GM19238 (cell line): ENCODE results near the gene RHBDF2.
"Not testable (repeated sequence)": the region's sequence is repeated elsewhere in the genome, so short reads cannot be mapped to it uniquely, and the experiment has no call there.

Experiments
- DNase-seq: peaks from one replicate; pipeline ENCODE4 v3.0.0; 2011; ENCODE audit warnings: low spot score; ENCODE audit not compliant: insufficient read length

The RHBDF2 gene

DNA sequence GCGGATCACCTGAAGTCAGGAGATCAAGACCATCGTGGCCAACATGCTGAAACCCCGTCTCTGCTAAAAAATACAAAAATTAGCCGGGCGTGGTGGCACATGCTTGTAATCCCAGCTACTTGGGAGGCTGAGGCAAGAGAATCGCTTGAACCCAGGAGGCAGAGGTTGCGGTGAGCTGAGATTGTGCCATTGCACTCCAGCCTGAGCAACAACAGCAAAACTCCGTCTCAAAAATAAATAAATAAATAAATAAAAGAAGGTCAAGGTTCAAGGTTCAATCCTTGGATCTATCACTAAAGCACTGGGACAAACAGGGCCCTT, 24.2 kb upstream of the RHBDF2 start:
- not testable (repeated sequence) for DNase-seq

DNA sequence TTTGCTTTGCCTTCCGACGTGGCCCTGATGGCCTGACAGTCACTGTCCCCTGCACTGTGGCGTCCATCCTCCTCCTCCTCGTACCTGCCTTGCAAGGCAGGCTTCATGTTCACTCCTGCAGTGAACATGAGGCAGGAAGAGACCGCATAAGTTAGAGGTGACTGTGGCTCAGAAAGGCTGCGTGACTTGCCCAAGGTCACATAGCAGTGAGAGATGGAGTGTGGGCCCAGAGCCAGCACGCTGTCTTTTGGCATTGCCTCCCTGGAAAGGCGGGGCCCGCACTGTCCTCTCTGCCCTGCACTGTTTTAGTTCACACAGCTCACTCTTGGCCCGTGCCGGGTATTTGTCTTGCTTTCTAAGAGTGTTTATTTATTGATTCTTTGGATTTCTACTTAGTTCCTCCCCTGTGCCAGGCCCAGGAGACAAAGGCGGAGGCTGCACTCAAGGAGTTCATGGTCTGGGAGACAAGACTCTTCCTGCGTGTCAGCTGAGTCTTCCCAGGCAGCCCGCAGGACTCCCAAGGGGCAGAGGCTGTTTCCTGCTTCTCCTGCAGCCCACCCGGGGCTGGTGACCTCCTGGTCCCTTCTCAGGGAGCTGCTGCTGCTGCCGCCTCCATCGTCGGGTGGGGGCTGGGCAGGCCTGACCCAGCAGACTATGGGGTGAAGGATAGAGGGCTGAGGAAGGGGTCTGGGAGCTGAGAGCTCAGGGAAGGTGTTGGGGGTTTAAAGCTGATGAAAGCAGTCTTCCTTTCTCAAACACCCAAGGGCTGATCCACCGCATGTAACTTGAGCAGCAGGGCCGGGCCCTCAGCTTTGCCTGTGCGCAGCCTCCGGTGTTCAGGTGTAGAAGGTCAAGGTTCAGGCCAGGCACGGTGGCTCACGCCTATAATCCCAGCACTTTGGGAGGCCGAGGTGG, 23.6 kb upstream of the RHBDF2 start:
- DNase-seq: no peak

DNA sequence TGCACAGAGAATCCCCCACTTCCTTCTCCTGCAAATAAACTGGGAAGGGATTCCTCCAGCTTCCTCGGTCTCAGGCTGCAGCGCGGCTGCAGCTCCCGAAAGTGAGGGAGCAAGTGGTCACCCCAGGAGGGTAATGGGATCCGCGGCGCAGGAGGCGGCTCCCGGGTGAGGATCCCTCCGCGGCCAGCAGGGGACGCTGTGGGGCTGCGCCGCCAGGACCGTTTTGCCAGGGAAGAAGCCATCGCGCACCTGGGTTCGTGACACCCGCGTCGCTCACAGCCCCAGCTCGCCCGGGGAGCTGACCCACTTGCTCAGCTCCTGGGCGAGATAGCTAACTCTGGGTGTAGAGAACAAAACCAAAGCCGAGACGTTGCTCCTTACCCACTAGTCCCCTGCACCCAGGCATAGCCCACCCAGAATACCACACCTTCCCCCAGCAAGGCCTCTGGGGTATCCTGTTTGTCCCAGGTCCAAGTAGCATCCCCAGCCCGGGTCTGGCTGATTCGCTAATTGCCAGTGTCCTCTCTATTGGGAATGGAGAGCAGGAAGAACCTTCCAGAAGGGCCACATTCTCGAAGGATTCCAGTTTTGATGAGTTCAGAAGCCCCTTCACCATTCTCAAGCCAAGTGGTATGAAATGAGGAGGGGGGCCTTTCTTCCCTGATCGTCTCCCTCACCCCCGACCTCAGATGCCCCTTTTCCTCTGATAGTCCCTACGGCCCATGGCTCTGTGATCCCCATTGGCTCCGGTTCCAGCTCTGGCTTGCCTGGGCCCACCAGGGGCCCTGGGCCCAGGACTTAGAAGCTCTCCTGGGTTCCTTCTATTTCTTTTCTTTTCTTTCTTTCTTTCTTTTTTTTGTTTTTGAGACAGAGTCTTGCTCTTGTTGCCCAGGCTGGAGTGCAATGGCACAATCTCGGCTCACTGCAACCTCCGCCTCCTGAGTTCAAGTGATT, 22.1 kb upstream of the RHBDF2 start:
- DNase-seq: peak; percentile 73

DNA sequence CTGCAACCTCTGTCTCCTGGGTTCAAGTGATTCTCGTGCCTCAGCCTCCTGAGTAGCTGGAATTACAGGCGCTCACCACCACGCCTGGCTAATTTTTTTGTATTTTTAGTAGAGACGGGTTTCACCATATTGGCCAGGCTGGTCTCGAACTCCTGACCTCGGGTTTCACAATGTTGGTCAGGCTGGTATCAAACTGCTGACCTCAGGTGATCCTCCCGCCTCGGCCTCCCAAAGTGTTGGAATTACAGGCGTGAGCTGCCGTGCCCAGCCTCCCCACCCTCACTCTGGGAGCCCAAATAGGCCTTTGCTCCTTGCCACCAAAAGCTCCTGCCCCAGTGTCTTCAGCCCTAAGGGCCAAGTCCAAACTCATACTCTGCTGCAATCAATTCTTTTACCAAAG, 20.5 kb upstream of the RHBDF2 start:
- DNase-seq: not testable (repeated sequence)

DNA sequence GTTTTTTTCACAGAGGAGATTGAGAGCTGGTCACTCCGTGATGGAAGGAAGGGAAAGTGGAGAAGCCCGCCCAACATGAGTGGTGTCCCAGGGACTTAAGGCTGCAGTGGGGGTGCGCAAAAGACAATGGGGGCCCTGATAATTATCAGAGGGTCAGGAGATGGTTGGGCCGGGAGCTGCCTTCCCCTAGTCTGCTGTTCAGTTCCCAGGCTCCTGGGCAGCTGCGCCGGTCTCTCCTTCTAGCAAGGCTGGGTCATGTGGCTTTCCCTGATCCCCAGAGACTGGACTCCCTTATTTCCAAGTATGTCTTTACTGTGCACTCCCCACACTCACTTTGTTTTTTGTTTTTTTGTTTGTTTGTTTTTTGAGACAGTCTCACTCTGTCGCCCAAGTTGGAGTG, 20.0 kb upstream of the RHBDF2 start:
- no peak for DNase-seq

DNA sequence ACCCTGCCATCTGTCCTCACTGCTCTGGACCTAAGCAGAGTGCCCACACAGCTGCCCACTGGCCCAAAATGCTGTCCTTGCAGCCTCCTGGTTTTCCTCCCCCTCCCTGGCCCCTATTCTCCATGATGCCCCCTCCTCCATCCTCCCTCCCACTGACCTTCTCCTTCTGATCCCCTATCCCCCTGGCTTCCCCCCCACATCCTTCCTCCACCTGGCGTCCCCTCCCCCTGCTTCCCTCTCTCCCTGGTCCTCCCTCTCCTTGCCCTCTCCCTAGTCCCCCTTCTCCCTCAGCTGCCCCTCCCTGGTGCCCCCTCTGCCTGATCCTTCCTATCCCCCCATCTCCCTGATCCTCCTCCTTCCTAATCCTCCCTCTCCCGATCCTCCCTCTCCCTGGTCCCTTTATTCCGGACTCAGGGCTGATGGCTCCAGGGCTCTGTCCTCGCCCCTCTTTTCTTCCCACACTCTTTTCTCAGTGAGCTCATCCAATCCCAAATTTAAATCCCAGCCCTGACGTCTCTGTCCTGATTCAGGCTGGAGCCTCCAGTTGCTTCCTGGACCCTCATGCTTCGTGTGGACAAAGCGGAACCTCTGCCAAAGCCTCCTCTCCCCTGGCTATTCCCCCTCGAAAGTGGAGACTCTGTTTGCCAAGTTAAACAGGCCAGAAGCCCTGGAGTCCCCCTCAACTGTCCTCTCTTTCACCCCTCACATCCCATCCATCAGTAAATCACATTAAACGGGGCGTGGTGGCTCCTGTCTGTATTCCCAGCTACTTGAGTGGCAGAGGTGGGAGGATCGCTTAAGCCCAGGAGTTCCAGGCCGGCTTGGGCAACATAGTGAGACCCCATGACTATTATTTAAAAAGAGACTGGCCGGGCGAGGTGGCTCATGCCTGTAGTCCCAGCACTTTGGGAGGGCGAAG, 18.1 kb upstream of the RHBDF2 start:
- DNase-seq: no peak

DNA sequence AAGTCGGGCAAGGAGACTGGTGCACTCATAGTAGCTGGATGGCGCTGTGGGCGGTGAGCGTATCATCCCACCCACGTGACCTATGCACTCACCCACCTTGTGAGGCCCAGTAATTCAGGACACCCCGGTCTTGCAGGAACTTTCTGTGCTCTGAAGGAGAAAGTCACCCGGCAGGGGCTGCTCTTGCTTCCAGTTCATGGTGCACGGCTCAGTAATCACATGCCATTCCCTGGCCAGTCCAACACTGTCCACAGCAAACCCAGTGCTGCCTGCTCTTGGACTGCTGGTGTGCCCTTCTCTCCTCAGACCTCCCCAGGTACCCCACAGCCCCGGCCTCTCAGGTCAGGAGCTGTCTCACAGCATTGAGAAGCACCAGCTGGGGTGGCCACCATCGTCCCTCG, 16.4 kb upstream of the RHBDF2 start:
- no peak for DNase-seq

DNA sequence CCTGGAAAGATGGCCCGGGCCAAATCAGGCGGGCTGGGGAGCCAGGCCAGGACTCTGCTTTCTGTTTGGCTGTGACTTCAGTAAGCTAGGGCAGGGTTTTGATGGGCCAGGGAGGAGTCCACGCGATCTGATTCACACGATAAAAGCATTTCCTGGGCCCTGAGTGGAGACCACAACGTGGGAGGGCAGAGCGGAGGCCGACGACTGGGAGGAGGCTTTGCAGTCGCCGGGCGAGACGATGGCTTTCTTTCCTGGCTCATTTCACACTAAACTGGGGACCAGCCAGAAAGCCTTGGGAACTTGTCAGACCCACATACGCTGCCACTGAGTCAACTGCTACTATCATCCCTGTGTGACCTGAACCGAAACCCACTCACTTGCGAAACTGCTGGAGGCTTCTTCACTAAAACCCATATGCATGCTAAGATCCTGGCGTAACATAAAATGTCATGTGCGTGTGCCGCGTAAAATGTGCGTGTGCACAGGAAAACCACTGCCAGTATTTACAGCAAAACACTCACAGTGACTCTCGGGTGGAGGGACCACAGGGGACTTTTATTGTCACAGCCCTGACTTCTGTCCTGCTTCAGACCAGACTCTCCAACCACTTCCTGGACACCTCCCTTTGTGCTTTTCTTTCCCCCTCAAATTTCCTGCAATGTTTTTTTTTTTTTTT, 14.2 kb upstream of the RHBDF2 start:
- DNase-seq: no peak

DNA sequence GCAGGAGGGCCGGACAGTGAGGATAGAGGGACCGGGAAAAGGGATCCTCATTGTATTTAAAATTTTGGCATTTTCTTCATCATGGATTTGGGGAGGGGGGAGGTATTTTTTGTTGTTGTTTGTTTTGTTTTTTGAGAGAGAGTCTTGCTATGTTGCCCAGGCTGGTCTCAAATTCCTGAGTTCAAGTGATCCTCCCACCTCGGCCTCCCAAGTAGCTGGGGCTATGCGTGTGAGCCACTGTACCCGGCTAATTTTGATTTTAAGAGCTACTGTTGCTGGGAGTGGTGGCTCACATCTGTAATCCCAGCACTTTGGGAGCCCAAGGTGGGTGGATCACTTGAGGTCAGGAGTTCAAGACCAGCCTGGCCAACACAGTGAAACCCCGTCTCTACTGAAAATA, 13.1 kb upstream of the RHBDF2 start:
- DNase-seq: not testable (repeated sequence)

DNA sequence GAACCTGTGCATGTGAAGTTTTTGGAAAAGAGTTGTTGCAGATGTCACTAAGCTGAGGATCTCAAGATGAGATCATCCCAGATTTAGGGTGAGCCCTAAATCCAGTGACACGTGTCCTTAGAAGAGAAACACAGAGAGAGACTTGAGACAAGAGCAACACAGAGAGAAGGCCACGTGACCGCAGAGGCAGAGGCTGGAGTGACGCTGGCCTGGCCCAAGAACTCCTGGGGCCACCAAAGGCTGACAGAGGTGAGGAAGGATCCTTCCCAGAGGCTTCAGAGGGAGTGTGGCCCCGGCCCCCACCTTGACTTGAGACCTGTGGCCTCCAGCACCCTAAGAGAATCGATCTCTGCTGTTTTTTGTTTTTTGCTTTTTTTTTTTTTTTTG, 12.1 kb upstream of the RHBDF2 start:
- DNase-seq: no peak

DNA sequence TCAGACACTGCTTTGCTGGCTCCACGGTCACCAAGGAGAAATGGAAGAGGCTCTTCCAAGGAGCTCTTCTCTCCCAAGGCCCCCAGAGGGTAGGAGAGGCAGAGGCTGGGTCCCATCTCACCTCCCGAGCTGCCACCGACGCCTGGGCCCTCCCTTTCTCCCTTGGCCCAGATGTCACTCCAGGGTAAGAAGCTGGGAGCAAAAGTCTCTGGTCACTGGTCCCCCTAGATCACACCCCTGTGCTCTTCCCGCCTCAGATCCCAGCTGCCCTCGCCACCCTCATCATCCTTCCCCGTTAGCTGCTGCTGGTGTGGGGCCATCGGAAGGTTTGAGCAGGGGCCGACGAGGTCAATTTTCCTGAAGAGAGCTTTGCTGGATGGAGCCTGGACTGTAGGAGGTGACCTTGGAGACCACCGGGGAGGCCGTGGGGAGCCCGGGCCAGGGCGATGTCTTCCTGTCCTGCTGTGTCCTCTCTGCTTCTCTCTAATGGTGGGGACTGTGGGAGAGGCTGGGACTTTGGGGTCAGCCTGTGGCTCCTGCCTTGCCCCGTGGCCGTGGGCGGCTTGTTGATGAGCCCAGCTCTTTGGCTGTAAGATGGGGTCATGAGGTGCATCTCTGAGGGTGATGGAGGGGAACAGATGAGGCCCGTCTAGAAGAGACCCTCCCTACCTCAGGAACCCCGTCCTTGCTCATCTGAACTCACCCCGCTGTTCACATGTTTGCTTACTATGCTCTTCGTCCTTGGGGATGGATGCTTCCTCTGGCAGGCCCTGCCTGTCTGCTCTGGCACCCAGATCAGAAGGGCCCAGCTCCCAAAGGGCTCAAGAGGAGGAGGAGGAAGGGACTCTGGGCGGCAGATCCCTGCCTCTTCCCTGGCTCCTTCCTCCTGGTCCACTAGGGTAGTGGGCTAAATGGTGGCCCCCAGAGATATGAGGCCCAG, 11.4 kb upstream of the RHBDF2 start:
- no peak for DNase-seq

DNA sequence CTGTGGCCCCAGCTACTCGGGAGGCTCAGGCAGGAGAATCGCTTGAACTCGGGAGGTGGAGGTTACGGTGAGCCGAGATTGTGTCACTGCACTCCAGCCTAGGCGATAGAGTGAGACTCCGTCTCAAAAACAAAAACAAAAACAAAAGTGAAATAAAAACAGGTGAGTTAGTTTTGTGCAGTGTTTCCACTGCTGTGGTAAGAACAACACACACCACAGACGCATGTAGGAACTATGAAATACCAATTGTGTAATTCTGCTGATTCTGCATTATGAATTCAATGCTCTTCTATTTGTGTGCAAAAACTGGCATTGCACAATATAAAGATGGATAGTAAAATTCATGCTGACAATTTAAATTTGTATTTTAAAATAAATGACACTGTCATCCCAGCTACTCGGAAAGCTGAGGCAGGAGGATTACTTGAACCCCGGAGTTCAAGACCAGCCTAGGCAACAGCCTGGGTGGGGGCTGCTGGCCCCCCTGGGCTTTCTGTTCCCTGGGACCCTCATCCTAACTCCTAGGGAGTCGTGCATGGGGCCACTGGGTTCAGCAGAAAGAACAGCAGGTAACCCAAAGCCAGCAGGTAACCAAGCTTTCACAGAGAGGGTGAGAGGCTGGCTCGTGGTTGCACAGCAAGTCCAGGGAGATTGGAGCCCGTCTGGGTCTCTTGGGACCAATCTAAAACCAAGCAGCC, 10.6 kb upstream of the RHBDF2 start:
- DNase-seq: no peak

DNA sequence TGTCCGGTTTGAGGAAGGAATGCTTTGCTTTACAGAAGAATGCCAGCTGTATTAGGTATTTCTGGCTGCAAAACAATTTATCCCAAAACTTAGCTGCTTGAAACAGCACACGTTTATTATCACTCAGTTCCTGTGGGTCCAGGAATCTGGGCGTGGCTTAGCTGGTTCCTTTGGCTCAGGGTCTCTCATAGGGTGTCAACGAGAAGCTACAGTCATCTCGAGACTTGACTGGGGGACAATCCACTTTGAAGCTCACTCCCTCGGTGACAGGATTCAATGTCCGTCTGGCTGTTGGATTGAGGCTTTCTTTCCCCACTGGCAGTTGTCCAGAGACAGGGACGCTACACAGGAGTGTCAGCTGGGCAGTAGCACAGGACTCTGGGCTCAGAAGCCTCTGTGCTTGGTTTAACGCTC, 9.6 kb upstream of the RHBDF2 start:
- DNase-seq: no peak

DNA sequence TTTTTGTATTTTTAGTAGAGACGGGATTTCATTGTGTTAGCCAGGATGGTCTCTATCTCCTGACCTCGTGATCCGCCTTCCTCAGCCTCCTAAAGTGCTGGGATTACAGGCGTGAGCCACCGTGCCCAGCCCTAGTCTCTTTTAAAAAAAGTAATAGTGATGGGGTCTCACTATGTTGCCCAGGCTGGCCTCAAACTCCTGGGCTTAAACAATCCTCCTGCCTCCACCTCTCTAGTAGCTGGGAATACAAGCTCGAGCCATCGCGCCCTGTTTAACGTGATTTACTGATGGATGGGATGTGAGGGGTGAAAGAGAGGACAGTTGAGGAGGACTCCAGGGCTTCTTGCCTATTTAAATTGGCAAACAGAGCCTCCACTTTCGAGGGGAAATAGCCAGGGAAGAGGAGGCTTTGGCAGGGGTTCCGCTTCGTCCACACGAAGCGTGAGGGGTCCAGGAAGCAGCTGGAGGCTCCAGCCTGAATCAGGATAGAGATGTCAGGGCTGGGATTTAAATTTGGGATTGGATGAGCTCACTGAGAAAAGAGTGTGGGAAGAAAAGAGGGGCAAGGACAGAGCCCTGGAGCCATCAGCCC, 7.3 kb upstream of the RHBDF2 start:
- not testable (repeated sequence) for DNase-seq

DNA sequence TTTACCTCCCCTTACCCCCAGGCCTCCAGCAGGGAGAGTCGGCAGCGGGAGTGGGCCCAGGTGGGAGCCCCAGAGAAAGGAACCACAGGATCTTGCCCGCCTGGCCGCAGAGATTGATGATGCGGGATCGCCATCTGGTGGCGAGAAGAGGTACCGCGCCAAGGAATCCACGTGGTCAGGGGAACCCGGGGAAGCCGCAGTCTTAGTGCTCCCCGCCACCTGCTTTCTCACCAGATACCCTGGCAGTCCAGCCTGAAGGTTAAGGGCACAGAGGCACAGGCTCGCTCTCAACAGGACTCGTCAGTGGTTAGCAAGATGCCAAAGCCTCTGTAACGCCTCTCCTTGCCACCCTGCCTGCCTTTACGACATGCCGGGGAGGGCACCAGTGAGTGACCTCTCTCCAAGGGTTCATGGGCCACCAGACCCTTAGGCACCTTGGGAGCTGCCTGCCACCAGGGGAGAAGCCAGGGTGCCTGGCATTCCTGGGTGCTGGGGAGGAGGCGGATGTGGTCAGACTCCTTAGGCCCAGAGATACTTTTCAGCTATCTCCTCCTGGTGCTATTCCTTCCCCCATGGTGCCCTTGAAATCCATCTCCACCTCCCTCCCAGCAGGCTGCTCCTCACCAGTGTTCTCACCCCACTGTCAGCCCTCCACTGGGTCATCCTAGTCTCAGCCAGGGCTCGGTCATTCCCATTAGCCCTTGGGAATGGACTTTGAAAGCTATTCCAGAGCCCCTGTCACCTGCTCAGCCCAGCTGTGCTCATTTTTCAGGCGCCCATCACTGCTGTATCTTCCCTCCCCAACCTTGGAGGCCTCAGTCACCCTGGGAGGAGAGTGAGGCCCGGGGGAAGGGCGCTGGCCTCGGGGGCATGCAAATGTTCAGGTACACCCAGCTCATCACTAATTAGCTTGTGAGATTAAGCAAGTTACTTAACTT, 5.5 kb upstream of the RHBDF2 start:
- peak; percentile 82 for DNase-seq

DNA sequence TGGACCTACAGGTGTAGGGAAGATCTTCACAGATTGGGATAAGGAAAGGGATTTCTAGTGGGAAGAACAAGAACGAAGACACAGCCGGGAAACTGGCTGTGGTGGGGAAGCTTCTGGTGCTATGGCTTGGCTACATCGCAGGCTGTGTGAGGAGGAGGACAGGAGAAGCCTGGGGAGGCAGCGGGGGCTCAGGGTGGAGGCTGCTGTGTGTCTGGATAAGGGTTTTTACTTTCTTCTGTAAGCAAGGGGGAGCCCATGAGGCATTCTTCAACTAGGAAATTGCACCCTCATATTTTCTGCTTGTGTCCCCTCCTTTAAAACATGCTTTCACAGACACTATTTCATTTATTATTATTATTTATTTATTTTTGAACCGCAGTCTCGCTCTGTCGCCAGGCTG, 2.9 kb upstream of the RHBDF2 start:
- no peak for DNase-seq
